HG03460 (cell line): ENCODE data around the gene DIS3L2.
"Not testable (repeated sequence)": the region's sequence is repeated elsewhere in the genome, so short reads cannot be mapped to it uniquely, and the experiment has no call there.

Experiments used
- ATAC-seq: cut with Tn5 transposase; IDR thresholded peaks from one replicate; pipeline ENCODE4 v1.9.1; 2021; ENCODE audit not compliant: unreplicated experiment

DIS3L2 gene

DNA sequence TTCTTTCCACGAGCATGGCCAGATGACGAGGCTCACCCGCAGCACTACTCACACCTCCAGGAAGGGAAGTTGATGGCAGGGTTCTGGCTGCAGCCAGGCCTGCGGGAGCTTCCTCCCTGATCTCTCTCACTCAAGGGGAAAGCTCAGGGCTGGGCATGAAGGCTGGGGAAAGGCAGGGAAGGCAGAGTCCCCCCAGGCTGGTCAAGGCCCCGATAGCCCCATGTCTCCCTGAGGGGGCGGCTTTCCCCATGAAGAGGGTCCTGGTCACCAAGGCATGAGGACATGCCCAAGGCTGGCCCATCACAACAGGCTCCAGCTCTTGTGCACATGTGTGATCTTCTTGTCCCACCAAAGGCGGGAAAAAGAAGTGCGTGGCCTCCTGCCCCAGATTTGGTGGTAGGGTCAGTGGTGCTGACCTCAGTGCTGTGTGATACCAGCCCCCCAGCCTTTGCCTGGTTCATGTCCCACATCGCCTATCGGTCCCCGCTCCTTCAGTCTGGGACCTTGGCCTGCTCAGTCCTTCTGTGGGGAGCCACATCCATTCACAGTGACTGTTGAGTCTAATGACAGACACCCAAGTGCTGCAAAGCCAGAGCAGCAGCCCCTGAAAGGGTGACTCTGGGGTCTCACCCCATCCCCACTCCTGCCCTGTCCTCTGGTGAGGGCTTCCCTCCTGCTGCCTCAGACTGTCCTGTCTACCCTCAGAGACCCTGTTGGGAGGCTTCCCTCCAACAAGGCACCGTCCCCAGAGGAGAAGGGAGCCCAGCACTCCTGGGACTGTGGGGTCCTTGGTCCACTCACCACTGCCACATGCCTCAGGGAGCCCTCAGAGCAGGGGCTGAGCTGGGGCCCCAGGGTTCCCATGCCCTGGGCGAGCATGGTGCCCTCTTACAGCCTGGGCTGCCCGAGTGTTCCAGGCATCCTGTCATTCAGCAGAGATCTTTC lies 367.3 kb downstream of the DIS3L2 start:
- ATAC-seq: no peak

DNA sequence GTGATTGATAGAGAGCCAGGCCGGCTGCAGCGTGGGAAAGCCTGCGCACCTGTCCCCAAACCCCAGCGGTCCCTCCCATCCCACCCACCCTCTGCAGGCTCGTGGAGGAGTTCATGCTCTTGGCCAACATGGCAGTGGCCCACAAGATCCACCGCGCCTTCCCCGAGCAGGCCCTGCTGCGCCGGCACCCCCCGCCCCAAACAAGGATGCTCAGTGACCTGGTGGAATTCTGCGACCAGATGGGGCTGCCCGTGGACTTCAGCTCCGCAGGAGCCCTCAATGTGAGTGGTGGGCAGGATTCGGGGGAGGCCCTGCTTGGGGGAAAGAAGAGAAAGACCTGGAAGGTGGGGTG lies 368.2 kb downstream of the DIS3L2 start:
- no peak for ATAC-seq

DNA sequence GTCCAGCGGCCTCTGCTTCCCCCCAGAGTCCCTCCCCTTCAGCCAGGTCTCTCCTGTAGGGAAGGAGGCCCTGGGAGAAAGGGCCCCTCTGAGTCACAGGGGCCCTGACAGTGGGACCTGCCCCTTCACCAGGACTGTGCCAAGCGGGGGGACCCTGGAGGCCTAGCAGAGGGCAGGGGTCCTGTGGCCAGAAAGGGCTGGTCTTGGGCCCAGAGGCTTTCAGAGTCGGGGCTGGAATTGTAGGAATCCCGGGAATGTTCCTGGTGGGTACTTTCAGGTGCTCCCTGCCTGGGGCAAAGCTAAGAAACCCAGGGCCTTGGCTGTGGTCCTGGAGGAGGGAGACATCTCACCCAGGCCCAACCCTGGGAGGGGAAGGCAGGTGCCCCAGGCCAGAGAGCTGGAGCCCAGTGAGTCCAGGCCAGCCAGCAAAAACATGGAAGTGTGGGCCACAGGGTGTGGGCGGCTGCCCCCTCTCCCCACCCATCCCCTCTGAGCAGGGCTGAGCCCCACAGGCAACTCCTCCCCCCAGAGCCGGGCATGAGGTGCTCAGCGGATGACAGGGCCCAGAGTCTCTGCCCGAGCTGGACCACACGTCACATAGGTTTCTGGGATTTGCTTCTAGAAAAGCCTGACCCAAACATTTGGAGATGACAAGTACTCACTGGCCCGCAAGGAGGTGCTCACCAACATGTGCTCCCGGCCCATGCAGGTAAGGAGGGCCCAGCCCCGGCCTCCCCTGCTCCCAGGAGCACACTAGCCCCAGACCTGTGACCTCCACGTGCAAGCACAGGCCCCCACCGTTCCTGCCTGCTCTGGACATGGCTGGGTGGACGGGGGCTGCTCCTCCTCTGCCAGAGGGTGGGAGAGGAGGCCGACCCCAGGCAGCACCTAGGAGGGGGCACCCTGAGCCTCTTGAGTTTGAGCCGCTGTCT lies 368.8 kb downstream of the DIS3L2 start:
- no peak for ATAC-seq

DNA sequence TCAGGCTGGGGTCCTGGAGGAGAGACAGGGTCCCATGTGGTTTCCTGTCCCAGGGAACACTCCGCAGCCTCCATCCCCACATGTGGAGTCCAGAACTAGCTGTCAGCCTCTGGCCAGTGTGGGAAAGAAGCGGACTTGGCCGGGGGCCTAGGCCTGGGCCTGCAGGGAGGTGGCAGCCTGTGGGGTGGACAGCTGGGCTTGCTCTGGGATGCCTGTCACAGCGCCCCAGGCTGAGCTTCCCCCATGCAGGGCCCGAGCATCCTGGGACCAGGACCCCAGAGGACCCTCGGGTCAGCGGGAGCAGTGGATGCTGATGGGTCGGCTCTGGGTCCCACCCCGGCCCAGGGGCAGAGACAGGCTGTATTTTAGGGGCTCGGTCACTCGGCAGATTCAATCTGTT lies 369.5 kb downstream of the DIS3L2 start:
- not testable (repeated sequence) for ATAC-seq

DNA sequence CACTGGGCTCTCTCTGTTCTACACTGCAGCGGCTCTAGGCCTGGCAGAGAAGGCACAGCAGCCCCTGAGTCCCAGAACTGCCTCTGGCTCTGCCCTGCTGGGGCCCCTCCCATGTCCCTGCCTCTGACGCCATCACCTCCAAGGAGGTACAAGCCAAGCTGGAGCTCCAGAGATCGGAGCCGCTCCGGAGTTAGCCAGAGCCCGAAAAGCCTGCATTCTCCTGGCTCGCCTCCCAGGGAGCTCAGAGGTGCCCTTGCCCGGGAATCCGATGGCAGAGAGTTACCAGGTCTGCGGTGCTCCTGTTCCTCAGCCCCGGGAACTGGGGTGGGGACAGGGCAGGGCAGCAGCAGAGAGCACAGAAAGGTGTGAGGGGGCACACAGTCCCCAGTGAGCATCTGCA lies 370.1 kb downstream of the DIS3L2 start:
- ATAC-seq: not testable (repeated sequence)

DNA sequence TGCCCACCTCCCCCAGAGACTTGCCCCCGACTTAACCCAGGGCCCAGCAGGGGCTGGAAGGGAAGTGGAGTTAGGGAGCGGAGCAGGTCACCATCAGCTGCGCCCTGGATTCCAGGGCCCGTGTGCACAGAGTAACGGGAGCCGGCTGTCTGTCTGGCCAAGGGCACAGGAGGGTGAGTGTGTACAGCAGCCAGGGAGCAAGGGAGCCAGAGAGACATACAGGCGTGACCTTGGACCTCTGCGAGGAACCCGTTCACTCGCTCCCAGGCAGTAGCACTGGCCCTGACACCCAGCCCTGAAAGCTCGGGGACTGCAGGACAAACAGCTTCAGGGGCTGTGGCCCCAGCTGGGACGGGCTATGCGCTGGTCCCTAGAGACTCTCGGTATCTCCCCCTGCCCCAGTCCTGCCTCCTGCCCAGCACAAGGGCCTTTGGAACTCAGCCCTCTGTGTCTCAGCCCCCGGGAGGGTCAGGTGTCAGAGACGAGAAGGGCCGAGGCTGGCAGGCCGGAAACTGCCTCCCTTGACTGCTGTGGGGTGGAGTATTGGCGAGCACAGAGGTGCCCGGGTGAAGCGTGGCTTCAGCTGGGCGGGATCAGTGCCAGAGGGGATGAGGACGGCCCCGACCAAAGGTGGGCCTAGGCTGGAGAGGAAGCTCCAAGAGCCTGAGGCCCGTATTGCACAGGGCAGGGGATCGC lies 370.9 kb downstream of the DIS3L2 start:
- ATAC-seq: not testable (repeated sequence)

DNA sequence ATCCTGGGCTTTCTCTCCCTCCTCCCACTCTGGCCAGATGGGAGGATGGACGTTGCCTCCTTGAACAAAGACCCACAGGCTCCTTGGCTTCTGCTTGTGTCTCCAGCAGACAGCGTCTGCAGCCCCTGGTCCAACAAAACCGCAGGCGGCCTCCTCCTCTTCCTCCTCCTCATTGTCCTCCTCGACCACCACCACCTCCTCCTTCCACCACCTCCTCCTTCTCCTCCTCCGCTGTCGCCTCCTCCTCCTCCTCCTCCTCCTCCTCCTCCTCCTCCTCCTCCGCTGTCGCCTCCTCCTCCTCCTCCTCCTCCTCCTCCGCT lies 371.4 kb downstream of the DIS3L2 start:
- ATAC-seq: no peak

DNA sequence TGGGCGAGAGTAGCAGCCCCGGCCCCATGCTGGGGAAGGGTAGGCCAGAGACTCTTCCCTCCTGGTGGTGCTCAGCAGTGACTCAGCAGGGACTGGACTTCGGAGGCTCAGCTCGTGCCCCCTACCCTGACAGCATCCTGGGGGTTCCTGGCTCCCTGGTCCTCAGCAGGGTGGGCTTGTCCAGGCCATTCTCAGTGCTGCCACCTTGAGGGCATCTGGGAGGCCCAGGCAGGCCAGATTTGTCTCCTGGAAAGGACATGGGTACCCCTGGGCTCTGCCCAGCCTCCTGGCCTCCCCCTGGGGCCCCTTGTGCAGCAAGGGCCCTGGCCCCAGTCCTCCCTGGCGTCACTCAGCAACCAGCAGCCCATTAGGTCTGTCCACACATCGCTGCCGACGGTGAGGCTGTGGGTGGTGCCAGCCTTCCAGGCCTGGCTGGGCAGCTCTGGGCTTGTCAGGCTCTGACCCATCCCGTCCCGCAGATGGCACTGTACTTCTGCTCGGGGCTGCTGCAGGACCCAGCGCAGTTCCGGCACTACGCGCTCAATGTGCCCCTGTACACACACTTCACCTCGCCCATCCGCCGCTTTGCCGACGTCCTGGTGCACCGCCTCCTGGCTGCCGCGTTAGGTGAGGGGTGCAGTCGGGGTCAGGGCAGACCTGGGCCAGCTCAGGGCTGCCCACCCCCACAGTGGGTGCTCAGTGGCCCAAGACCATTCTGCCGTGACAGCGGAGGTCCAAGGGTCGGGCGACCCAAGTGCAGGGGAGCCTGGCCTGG lies 372.0 kb downstream of the DIS3L2 start:
- ATAC-seq: no peak

DNA sequence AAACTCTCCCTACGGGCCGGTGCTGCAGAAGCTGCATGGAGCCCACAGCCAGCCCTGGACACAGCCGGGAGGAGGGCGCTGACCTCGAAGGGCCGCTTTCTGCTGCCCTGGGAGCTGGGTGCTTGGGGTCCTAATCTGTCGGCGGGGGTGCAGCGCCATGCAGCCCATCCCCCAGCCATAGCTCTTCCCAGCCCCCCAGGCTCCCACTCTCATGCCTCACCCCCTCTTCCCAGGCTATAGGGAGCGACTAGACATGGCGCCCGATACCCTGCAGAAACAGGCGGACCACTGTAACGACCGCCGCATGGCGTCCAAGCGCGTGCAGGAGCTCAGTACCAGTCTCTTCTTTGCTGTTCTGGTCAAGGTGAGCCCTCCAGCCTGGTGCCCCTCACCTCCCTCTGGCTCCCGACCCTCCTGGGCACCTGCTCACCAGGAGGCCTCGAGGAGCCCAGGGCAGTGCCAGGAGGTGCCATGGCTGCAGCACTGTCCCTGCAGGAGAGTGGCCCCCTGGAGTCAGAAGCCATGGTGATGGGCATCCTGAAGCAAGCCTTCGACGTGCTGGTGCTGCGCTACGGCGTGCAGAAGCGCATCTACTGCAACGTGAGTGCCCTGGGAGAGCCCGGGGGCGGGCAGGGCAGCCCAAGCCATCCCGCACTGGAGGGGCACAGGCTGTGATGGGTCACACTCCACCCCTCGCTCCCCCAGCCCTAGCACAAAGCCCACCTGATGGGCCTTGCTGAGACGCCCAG lies 372.8 kb downstream of the DIS3L2 start:
- ATAC-seq: not testable (repeated sequence)

DNA sequence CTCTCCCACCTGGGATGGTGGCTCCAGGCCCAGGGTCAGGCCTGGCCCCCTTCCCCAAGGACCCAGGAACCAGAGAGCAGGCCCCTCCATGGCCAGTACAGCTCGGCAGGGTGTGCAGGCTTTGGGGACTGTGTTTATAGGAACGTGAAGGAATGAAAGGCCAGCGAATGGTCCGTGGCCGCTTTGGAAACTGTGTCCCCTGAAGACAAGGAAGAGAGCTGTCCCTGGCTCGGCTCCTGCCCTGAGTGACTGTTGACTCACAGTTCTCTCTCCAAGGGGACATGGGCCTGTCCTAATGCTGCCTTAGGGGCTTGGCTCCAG lies 373.3 kb downstream of the DIS3L2 start:
- ATAC-seq: not testable (repeated sequence)

DNA sequence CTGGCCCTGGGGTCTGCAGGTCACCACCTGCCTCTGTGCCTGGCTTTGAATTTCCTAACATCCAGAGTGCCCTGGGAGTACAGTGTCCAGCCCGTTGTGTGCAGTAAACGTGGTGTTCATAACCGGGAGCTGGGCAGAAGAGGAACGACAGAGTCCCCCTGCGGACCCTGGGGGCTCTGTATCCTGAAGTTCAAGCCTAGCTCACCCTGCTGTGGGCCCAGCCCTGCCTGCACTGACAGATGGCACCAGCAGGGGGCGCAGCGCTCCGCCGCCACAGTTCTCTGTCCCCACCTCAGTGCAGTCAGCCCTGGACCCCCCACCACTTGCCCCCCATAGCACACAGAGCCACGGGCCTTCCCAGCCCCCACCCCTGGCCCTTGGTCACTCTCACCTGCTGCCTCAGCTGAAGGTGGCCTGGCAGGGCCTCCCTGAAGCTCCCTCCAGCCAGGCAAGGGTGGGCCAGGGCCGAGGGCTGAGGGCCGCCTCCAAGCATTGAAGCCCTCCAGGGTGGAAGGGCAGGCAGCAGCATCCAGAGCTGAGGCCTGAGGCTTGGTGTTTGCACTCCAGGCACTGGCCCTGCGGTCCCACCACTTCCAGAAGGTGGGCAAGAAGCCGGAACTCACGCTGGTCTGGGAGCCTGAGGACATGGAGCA lies 373.8 kb downstream of the DIS3L2 start:
- ATAC-seq: not testable (repeated sequence)

DNA sequence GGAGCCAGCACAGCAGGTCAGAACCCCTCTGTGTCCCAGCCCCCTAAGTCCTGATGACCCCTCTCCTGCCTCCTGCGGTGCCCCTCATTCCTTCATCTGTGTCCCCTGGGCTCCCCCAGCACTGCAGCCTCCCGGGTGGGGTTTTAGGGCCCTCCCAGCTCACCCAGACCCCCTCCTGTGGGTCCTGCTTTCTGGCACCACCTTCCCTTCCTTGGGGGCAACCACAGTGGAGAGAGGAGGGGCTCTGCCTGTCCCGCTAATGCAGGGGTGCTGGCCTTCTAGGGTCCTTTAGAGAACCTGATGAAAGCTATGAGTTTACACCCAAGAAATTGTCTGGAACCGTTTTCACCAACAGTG lies 374.3 kb downstream of the DIS3L2 start:
- no peak for ATAC-seq

DNA sequence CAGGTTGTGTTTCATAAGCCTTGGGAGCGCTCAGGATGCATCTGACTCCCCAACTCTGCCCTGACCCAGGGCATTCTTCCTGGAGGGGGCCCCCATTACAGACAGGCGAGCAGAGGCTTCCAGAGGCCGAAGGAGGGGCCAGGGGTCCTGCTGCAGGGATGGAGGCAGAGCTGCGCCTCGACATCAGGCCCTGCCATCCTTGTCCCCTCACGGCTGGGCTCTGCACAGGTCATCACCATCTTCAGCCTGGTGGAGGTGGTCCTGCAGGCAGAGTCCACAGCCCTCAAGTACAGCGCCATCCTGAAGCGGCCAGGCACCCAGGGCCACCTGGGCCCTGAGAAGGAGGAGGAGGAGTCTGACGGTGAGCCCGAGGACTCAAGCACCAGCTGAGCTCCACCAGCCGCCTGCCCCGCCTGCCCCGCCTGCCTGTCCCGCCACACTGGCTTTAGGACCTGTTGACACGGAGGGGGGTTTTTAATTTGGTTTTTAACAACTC lies 374.8 kb downstream of the DIS3L2 start:
- no peak for ATAC-seq

DNA sequence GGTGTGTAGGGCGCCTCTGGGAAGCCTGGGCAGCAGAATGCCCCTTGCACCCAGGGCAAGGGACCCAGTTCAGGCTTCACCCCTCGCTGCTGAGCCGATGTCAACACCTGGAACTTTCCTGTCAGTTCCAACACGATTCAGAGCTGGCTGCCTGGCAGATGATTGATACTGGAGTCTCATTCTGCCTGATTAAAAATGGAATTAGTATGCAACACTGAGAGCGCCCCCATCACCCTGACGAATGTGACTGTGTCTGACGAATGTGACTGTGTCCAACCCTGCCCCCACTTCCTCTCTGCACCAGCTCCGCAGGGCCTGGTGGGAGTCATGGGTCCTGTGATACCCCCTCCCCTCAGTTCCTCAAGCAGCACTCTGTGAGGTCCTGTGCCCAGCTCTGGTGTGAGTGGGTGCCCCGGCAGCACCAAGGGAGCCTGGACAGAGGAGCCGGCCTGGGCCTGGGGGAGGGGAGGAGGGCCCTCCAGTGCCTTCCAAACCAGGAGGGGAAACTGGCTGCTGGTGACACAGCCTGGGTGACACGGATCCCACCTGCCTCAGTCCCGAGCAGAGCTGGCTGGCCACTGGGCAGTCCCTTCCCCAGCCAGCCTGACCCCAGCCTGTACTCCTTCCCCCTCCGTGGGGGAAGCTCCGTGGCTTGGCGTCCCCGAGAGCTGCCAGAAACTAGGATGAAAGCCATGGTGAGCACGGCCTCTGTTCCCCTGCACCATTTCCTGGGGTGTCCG lies 375.6 kb downstream of the DIS3L2 start:
- ATAC-seq: no peak

DNA sequence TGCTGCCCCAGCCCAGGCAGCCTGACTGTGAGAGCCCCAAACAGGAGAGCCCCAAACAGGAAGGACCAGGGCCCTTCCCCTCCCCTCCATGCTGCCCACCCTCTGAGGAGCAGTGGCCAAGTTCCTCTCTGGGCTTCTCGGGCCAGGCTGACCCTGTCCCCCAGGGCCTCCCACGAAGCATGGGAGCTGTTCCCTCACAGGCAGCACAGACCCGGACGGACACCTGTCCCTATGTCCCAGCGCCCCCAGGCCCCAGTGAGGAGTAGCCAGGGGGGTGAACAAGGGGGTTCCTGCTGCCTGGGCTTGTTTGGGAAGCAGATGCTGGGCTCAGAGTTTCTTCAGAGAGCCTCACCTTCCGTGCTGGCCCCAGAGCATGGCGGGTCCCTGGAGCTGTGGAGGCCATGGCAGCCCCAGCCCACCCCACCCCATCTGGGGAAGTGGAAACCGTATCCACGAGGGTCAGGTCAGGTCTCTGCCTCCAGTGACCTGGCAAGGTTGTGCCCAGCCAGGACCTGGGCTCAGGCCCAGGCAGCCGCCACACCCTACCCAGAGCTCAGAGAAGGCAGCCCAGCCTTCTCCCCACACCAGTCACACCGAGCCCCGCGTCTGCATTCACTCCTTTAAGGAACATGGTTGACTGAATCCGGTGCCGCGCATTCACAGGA lies 376.7 kb downstream of the DIS3L2 start:
- ATAC-seq: not testable (repeated sequence)

DNA sequence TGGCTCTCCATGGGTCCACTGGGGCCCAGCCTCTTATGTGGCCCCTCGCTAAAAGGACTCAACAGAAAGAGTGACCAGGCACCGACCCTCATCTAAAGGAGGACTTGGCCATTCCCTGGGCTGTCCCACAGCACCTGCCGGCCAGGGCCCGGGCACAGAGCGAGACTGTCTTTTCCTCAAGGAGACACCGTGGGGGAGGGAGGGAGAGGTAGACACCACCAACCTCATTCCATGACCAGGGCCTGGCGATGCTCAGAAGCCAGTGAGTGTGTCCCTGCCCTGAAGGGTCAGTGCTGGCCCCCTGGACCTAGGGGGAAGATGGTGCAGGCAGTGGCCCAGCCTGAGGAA lies 377.2 kb downstream of the DIS3L2 start:
- no peak for ATAC-seq

DNA sequence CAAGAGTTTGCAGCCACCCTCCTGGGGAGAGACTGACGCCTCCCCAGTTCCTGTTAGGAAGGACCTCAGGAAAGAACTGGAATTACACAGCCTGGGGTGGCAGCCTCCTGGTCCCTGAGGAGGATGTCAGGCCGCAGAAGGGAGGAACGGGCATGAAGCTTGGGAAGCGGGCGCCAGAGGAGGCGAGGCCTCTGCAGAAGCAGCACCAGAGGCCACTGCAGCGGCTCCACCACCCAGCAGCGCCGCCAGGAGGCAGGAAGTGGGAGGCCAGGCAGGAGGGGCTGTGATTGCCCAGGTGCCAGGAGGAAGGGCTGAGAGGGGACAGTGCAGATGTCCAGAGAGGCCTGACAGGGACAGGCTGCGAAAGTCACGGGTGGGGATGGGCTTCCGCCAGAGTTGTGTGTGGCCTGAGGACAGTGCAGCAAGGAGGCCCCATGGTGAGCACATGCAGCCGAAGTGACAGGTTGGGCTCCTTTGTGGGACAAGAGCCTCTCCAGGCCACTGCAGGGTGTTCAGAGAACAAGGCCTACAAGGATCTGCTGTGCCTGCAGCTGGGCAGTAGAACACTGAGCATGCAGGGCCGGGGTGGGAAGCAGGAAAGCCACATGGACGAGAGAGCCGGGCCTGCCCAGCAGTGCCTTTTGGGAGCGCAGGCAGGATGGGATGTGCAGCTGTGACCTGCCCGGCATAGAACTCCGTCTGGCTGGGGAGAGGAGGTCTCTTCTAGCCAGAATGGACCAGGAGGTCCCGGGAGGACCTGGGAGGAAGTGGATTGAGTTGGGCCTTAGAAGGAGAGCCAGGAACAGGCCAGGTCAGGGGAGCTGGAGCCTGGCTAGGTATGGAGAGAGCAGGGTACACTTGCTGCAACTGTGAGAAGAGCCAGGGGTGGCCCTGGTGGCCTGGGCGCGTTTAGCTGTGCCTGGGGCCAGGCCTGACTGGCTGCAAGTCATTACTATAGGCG lies 377.9 kb downstream of the DIS3L2 start:
- ATAC-seq: no peak
